A172 (cell line): ENCODE data around the gene PARS2. TPM values are rescaled to one million over a fixed set of nuclear protein-coding genes. Genes with fewer than 3 reads are reported as not detected.
A peak's percentile ranks its signal among the peaks of the same experiment; 100 is the strongest.

Source experiments
- DNase-seq: peaks from one replicate; pipeline ENCODE4 v3.0.0-alpha.2; 2015; ENCODE audit warnings: low spot score
- total RNA-seq: library from RNA; depleted of rRNA; stranded (reverse); fragments of >200 nt; shearing (Covaris generic); gene quantifications from 2 replicates; pipeline ENCODE4 v1.2.3, GENCODE V29; 2014; rRNA removed

PARS2 gene
- 4.1 and 6.7 TPM in 2 replicates for total RNA-seq

DNA sequence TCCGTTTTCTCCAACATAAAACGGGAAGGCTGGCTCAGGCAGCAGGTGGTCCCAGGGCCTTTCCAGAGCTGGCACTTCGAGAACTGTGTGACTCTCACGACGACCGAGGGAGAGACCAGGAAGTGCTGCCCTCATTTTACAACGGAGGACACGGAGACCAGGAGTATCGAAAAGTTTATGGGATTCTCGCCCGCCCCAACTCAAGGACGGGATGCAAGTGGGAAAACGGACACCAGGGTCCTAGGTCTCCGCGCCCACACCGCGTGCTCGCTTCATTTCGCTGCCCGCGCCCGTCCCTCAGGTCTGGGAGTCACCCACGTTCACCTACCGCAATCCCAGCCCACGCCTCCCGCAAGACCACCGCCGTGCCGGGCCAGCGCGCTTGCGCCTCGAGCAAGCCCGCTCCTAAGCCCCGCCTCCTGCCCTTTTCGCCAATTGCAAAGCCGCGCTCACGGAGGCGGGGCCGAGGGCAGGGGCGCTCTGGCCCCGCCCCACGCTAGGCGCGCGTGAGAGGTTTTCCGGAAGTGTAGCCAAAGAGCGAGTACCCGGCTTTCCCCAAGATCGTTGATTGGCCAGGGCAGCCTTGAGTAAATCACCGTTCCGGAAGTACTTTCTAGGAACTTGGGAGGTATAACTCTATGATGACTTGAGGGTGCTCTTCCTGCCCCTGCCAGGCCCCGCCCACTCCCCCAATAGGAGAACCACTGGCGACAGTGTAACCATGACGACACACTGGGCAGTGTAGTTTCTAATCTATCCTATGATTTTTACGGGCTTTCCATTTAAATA lies at the start of gene PARS2:
TSS of gene PARS2 (minus strand) at position 391 of the 789 bp plus-strand sequence. CDS start 5,362 bp downstream, outside the sequence.
- DNase-seq, result peak; percentile 98

- no peak for DNase-seq
Measured at GRCh38 chr1:54814126-54814498, 49.8 kb upstream of the PARS2 start.

DNA sequence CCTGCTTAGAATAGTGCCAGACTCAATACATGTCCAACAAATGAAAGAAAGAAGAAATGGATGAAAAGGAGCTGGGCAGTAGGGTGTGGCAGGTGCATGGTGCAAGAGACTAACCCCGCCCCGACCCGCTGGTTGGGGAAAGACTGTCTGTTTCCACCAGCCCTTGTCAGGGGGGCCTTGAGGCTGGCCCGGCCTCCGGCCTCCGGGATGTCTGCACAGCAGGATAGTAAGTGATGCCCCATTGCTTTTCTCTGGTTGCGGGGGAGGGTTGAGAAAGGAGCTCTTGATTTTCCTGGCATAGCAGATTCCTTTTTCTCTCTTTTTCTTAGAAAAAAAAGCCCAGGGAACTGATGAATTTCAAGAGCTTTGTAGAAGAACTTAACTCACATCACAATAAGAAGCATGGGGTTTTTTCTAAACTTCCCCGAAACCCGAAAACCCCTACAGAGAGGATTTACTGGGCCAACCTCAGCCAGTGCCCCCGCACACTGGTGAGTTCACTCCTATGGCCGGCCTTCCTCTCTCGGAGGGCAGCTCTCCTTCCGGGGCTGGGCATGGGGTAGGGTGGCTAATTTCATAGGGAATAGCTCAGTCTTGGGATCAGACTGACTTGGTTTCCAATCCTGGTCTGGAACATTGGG lies 49.3 kb upstream of the PARS2 start:
- DNase-seq, result no peak

- DNase-seq, result no peak
Measured at GRCh38 chr1:54812801-54813484, 48.6 kb upstream of the PARS2 start.

GRCh38 chr1:54811739-54812655 lies 47.7 kb upstream of the PARS2 start:
- DNase-seq, result no peak

DNA sequence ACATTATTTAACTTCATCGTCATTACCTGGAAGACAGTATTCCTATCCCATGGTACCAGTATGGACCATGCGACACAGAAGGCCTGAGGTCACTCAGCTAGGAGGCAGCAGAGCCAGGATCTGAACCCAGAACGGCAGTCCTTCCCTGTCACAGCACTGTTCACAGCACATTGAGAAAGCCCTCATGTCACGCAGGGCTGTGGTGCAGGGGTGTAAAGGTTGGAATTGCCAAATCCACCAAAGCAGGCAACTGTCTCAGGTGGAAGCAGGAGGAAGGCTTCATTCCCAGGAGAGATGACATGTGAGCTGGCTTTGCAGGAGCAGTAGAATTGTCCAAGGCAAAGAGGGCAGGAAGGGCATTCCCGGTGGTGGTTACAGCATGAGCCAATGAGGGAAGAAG lies 46.7 kb upstream of the PARS2 start:
- DNase-seq, result no peak

- DNase-seq, result peak; percentile 57
Measured at GRCh38 chr1:54810153-54810942, 46.0 kb upstream of the PARS2 start.

- no peak for DNase-seq
Measured at GRCh38 chr1:54809496-54810074, 45.3 kb upstream of the PARS2 start.

- DNase-seq, result no peak
Measured at GRCh38 chr1:54808443-54809207, 44.3 kb upstream of the PARS2 start.

DNA sequence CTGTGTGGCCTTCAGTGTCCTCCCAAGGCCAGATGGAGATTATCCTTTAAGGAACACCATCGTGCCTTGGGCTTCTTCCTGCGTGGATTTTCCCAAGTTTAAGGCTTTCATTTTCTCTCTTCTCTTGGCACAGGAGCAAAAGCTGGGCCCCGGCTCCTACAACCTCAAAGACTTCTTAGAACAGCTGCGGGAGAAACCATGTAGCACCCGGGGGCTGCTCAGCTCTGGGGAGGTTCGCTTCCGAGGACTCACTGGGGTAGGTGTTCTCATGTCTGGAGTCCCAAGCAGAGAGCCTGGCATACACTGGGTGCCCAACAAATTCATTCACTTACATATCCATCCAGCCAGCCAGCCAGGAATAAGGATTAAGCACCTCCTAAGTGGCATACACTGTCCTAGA lies 43.4 kb upstream of the PARS2 start:
- no peak for DNase-seq

- DNase-seq, result peak; percentile 69
Measured at GRCh38 chr1:54806931-54807611, 42.7 kb upstream of the PARS2 start.

DNA sequence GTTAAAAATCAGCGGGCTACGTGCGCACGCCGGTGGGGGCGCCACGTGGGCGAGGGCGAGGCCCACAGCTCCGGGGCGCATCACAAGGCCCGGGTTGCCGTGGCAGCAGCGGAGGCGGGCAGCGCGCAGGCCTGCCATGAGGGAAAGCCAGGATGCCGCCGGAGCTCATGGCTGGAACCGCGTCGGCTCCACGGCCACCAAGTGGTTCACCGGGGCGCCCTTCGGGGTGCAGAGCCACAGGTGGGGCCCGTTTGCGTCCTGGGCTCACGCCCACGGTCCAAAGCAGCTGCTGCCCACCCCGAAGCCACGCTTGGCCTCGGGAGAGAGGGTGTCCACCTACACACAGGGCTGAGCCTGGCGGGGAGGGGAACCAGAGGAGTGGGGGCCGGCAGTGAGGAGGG lies 41.7 kb upstream of the PARS2 start:
- no peak for DNase-seq

DNA sequence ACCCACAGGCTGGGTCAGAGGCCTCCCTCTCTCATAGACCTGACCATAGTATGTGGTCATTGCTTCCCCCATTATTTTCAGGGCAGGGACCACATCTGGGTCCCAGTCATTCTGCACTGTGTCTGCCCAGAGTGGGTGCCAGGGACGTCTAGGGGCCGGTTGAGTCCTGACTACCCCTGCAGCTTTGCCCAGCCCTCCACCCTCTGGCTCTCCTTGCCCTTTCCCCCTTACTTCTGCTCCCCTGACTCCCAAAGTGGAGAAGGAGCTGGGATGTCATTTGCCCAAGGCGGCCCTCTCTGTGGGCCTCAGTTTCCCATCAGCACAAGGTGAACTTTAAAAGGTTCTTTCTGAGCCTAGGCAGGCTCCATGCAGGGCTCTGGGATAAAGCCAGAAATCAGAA lies 41.1 kb upstream of the PARS2 start:
- DNase-seq, result no peak

- peak; percentile 21 for DNase-seq
Measured at GRCh38 chr1:54804471-54805132, 40.3 kb upstream of the PARS2 start.

DNA sequence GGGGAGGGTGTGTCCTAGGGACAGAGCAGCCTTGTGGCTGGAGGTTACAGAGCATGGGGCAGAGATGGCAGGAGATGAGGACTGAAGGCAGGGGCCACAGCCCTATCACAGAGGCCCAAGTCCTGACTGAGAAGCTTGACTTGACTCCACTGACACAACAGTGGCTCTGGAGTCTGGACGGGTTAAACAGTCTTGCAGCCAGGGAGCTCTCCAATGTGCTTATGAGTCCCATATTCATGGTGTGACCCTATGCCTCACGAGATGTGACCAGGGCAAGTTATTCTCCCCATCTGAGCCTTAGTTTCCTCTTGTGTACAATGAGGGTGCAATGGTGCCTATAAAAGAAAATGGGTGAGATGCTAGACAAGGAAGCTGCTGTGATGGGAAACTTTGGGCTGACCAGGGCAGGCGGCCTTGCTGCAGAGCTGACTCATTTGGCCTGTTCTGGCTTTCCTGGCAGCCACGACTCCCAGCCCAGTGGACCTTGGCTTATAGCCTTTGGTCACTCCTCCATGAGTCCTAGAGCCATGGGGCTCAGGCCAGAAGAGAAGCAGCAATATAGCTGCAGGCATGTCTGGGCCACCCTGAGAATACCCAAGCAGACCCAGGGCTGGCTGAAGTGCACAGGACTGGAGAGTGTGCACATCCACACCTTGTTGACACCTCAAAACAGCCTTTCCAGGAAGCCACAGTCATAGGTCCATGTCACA lies 39.6 kb upstream of the PARS2 start:
- peak; percentile 27 for DNase-seq

GRCh38 chr1:54800899-54801759 lies 36.8 kb upstream of the PARS2 start, which contains the start of gene TTC22:
TSS of gene TTC22 (minus strand) at chr1:54801323. CDS start at chr1:54801163, 160 bp downstream.
- DNase-seq, result no peak
